Left lung (tissue), 10 donors: Measurements from ENCODE around the gene LRP4. TPM values are rescaled to one million over a fixed set of nuclear protein-coding genes. Genes with fewer than 3 reads are reported as not detected.

ENCODE experiments used
- ATAC-seq: fragments of 200-7000 bp; cut with Tn5 transposase; one replicate; pipeline ENCODE4 v1.9.1; 2020; ENCODE audit warnings: moderate library complexity
- DNase-seq, 4 donors: peaks; one replicate each; pipeline ENCODE4 v3.0.0-alpha.2; 2013 to 2020
- H3K27ac ChIP-seq, 2 donors: fragments of 200-600 bp; sonication (generic) in 1 of 2; one replicate each; pipeline versions ENCODE4 v1.5.0 to v1.8.0; 2020 to 2021
- H3K27me3 ChIP-seq, 2 donors: fragments of 200-600 bp; sonication (generic) in 1 of 2; one replicate each; pipeline versions ENCODE4 v1.5.0 to v1.8.0; 2020 to 2021
- H3K36me3 ChIP-seq, 2 donors: fragments of 200-600 bp; sonication (generic) in 1 of 2; one replicate each; pipeline versions ENCODE4 v1.5.0 to v1.8.0; 2020 to 2021
- H3K4me1 ChIP-seq, 2 donors: fragments of 200-600 bp; one replicate each; pipeline ENCODE4 v1.8.0; 2021
- H3K4me3 ChIP-seq, 2 donors: fragments of 200-600 bp; sonication (generic) in 1 of 2; one replicate each; pipeline versions ENCODE4 v1.5.0 to v1.8.0; 2020 to 2021; ENCODE audit warnings: mild to moderate bottlenecking in 1 of 2
- H3K9me3 ChIP-seq, 2 donors: fragments of 200-600 bp; sonication (generic) in 1 of 2; one replicate each; pipeline versions ENCODE4 v1.5.0 to v1.8.0; 2020 to 2021
- intact Hi-C, 2 donors: fragments of 100-400 bp; cut with DNase I; formaldehyde crosslinking; loops; one replicate each; pipeline versions ENCODE4 v1.11.2 to v1.14.2; 2022
- polyA plus RNA-seq, 6 donors: library from polyadenylated mRNA; unstranded; fragments of 120-200 nt; gene quantifications; one replicate each; pipeline ENCODE4 v1.2.1, GENCODE V29; 2013; ENCODE audit not compliant: insufficient read length in 6 of 6
- total RNA-seq, 2 donors: library from RNA; stranded (reverse); fragmentation: NEBNext Ultra II Directional; extraction: Animal tissue kit (Norgen Biotek cat#: 25700); gene quantifications; one replicate each; pipeline ENCODE4 v1.2.1, GENCODE V29; 2021
- TF ChIP-seq, protein P1 (sequence below), 2 donors: fragments of 200-600 bp; sonication (generic) in 1 of 2; IDR thresholded peaks; one replicate each; pipeline versions ENCODE4 v1.5.0 to v1.8.0; 2021; ENCODE audit warnings: antibody characterized with exemption in 2 of 2
- donor health status: DM: no; HTN: yes; CAD: no.
- donor health status: DM: no; HTN: no; CAD: no.

Gene LRP4
- total and polyA plus RNA-seq, 8 donors: 4.9 to 30.8 (median 25.6) TPM

DNA sequence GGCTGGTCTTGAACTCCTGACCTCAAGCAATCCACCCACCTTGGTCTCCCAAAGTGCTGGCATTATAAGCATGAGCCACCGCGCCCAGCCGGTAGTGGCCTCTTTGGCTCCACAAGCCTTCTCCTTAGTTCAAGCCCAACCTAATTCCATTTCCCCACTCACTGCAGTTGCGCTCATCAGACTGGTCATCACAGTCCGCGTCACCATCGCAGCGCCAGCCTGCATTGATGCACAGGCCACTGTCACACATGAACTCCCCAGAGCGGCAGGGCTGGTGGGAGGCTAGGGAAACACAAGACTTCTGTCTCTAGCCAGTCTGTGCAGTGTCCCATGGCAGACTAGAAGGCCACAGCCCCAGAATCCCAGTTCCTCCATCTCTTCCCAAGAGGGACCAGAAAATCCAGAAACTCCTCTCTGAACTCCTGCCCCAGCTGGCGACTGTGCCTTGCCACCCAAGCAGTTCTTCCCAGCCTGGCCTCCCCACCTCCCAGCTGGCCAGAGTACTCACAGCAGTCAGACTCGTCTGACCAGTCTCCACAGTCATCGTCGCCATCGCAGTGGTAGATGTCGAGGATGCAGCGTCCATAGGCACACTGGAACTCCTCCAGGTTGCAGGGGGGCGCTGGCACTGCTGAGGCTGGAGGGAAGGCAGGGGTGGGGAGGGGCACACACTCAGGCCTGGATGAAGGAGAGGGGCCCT lies 19.8 kb downstream of the LRP4 start:
- peak; percentile 76 for ATAC-seq
- Histone ChIP-seq H3K9me3 (no peaks in the 10 kb centered on the region), H3K27ac (no peak overlapping the region), H3K27me3 (no peaks in the 10 kb centered on the region), H3K4me3 (no peak overlapping the region), H3K36me3 (no peaks in the 10 kb centered on the region), H3K4me1 (no peaks in the 10 kb centered on the region)
- intact Hi-C loops: no loop called here
- DNase-seq: peak in 2 of 4 donors; percentile 61 to 65
- TF ChIP-seq, protein P1, sequence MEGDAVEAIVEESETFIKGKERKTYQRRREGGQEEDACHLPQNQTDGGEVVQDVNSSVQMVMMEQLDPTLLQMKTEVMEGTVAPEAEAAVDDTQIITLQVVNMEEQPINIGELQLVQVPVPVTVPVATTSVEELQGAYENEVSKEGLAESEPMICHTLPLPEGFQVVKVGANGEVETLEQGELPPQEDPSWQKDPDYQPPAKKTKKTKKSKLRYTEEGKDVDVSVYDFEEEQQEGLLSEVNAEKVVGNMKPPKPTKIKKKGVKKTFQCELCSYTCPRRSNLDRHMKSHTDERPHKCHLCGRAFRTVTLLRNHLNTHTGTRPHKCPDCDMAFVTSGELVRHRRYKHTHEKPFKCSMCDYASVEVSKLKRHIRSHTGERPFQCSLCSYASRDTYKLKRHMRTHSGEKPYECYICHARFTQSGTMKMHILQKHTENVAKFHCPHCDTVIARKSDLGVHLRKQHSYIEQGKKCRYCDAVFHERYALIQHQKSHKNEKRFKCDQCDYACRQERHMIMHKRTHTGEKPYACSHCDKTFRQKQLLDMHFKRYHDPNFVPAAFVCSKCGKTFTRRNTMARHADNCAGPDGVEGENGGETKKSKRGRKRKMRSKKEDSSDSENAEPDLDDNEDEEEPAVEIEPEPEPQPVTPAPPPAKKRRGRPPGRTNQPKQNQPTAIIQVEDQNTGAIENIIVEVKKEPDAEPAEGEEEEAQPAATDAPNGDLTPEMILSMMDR (IDR thresholded peaks at IDR 0.05): no peak

- ATAC-seq: peak; percentile 30
Measured at GRCh38 chr11:46896719-46897406, 21.5 kb downstream of the LRP4 start.

DNA sequence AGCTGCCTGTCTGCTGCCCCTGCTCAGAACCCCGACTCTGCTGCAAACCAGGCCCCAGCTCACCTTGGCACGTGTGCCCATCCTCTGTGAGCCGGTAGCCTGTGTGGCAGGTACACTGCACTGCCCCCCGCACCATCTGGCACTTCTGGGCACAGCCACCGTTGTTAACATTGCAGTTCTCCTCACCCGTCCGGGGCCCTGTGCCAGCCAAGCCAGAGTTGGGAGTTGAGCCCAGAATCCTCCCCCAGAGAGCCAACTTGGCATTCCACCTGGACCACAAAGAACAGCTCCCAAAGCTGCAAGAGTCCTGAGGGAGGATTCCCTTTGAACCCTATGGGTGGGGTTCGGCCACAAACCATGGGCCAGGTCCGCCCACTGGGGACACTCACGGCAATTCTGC lies 22.5 kb downstream of the LRP4 start:
- Histone ChIP-seq H3K9me3 (no peaks in the 10 kb centered on the region), H3K4me1 (no peaks in the 10 kb centered on the region), H3K36me3 (no peaks in the 10 kb centered on the region), H3K4me3 (no peak overlapping the region), H3K27ac (no peak overlapping the region), H3K27me3 (no peaks in the 10 kb centered on the region)
- intact Hi-C loops: no loop called here
- DNase-seq (peak in 1 of 4 donors; percentile 71), ATAC-seq (peak; percentile 83)
- TF ChIP-seq, protein P1 (IDR thresholded peaks at IDR 0.05): no peak

More at GRCh38 chr11:46896719-46897406, 21.5 kb downstream of the LRP4 start:
- Histone ChIP-seq H3K9me3 (no peaks in the 10 kb centered on the region), H3K27ac (no peak overlapping the region), H3K4me1 (no peaks in the 10 kb centered on the region), H3K27me3 (no peaks in the 10 kb centered on the region), H3K4me3 (no peak overlapping the region), H3K36me3 (no peaks in the 10 kb centered on the region)
- intact Hi-C loops: no loop called here
- TF ChIP-seq, protein P1 (IDR thresholded peaks at IDR 0.05): peak in 1 of 2 donors; percentile 12
- DNase-seq: no peak

GRCh38 chr11:46894961-46895360 lies 23.4 kb downstream of the LRP4 start:
- intact Hi-C loops: loop anchor here in 1 of 2 donors (5.0 kb wide), 1 partner anchor 257 kb away; no protein-coding TSS in a partner anchor
- H3K9me3 ChIP-seq: no peaks in the 10 kb centered on the region
- TF ChIP-seq, protein P1 (IDR thresholded peaks at IDR 0.05): no peak
- ATAC-seq: no peak
- no peaks in the 10 kb centered on the region for H3K36me3 ChIP-seq
- H3K4me1 ChIP-seq: no peaks in the 10 kb centered on the region
- no peak overlapping the region for H3K27ac ChIP-seq
- no peak overlapping the region for H3K4me3 ChIP-seq
- no peaks in the 10 kb centered on the region for H3K27me3 ChIP-seq
- no peak for DNase-seq

- H3K36me3 ChIP-seq: no peaks in the 10 kb centered on the region
- no peak overlapping the region for H3K27ac ChIP-seq
- H3K4me3 ChIP-seq: no peak overlapping the region
- no peak for ATAC-seq
- H3K9me3 ChIP-seq: no peaks in the 10 kb centered on the region
- H3K4me1 ChIP-seq: no peaks in the 10 kb centered on the region
- no peaks in the 10 kb centered on the region for H3K27me3 ChIP-seq
- intact Hi-C loops: loop anchor here in 1 of 2 donors (5.0 kb wide), 1 partner anchor 258 kb away; no protein-coding TSS in a partner anchor
- no peak for DNase-seq
- TF ChIP-seq, protein P1 (IDR thresholded peaks at IDR 0.05): no peak
Measured at GRCh38 chr11:46894506-46894905, 23.8 kb downstream of the LRP4 start.
